NCI-H526 treated with DMSO at 0.1 percent for 48 hours (cell line): Measurements from ENCODE around the gene ZNF330.

Experiments used
- DNase-seq: peaks from one replicate; lab custom pipeline; 2025; lab: John Stamatoyannopoulos, UW

ZNF330 gene

GRCh38 chr4:141233673-141234072 is 13.0 kb downstream of the ZNF330 start:
- DNase-seq: no peak

- no peak for DNase-seq
These were observed 17.5 kb downstream of the ZNF330 start for GRCh38 chr4:141238186-141238585.

- DNase-seq: no peak
These were observed 19.6 kb downstream of the ZNF330 start for GRCh38 chr4:141240259-141240658.

GRCh38 chr4:141240671-141241070 is 20.0 kb downstream of the ZNF330 start:
- DNase-seq: no peak

GRCh38 chr4:141241986-141242385 is 21.3 kb downstream of the ZNF330 start:
- DNase-seq: no peak

GRCh38 chr4:141244419-141244818 is 23.7 kb downstream of the ZNF330 start:
- DNase-seq: no peak

GRCh38 chr4:141246243-141246642 is 25.5 kb downstream of the ZNF330 start:
- no peak for DNase-seq

- no peak for DNase-seq
These were observed 26.2 kb downstream of the ZNF330 start for GRCh38 chr4:141246683-141247429.

GRCh38 chr4:141247430-141247780 is 26.7 kb downstream of the ZNF330 start:
- DNase-seq: no peak

- DNase-seq: no peak
These were observed 27.3 kb downstream of the ZNF330 start for GRCh38 chr4:141248029-141248428.

- DNase-seq: no peak
These were observed 27.8 kb downstream of the ZNF330 start for GRCh38 chr4:141248486-141248885.

GRCh38 chr4:141254326-141254725 is 33.6 kb downstream of the ZNF330 start:
- no peak for DNase-seq

- DNase-seq: no peak
These were observed 34.3 kb downstream of the ZNF330 start for GRCh38 chr4:141255016-141255415.

GRCh38 chr4:141258558-141258957 is 37.9 kb downstream of the ZNF330 start:
- DNase-seq: no peak

GRCh38 chr4:141275834-141276233 is 55.1 kb downstream of the ZNF330 start:
- no peak for DNase-seq

- DNase-seq: no peak
These were observed 62.5 kb downstream of the ZNF330 start for GRCh38 chr4:141283152-141283551.

GRCh38 chr4:141283563-141283962 is 62.9 kb downstream of the ZNF330 start:
- DNase-seq: no peak
